ENCODE measurements around the gene SRRM5. TPM values are rescaled to one million over a fixed set of nuclear protein-coding genes. Genes with fewer than 3 reads are reported as not detected.

SRRM5 gene
- total and polyA plus RNA-seq, 2 of the 13 experiments (the other 11 are each of a cell fraction or from before 2014, with no cell fraction given): 0.11 to 0.16 TPM

GRCh38 chr19:43651758-43652545 lies 40.1 kb downstream of the SRRM5 start (continued):
- no peak for TF ChIP-seq ZBED4 (CRISPR knock-in tag; IDR thresholded peaks at IDR 0.05; ENCODE audit: borderline replicate concordance)
- 0 out of 2 replicates have a peak, but pooled peaks have one; percentile 63 for TF ChIP-seq ZNF572 (CRISPR knock-in tag; IDR thresholded peaks at IDR 0.05)
- TF ChIP-seq CSRNP1 (CRISPR knock-in tag; IDR thresholded peaks at IDR 0.05): no peak
- TF ChIP-seq ZNF766 (CRISPR knock-in tag; IDR thresholded peaks at IDR 0.05; ENCODE audit: borderline replicate concordance): no peak
- TF ChIP-seq RAD21 (CRISPR knock-in tag; IDR thresholded peaks at IDR 0.05): peak; percentile 80
- TF ChIP-seq ZNF142 (CRISPR knock-in tag; IDR thresholded peaks at IDR 0.05): no peak
- TF ChIP-seq CENPX (CRISPR knock-in tag; IDR thresholded peaks at IDR 0.05): no peak
- peak; percentile 71; the same call in 1 of the 2 replicates for TF ChIP-seq BORCS8-MEF2B (CRISPR knock-in tag; IDR thresholded peaks at IDR 0.05)
- no peak for TF ChIP-seq MAZ (IDR thresholded peaks at IDR 0.05; ENCODE audit: borderline replicate concordance, low read depth, low read length)
- 0 out of 2 replicates have a peak, but pooled peaks have one; percentile 29 for TF ChIP-seq MAZ (CRISPR knock-in tag; IDR thresholded peaks at IDR 0.05; ENCODE audit: low read depth)
- TF ChIP-seq HDAC2 (CRISPR knock-in tag; IDR thresholded peaks at IDR 0.05): 0 out of 2 replicates have a peak, but pooled peaks have one; percentile 10
- no peak for TF ChIP-seq ZBTB21 (CRISPR knock-in tag; IDR thresholded peaks at IDR 0.05)
- TF ChIP-seq ZBTB10 (CRISPR knock-in tag; IDR thresholded peaks at IDR 0.05; ENCODE audit: borderline replicate concordance): no peak
- TF ChIP-seq ZNF234 (CRISPR knock-in tag; conservative IDR thresholded peaks at IDR 0.05): no peak

Measured in HepG2 (cell line).